Brain microvascular endothelial cell (primary cell): ENCODE results near the gene ITGA8.
"Not testable (repeated sequence)": the region's sequence is repeated elsewhere in the genome, so short reads cannot be mapped to it uniquely, and the experiment has no call there.

Experiments
- DNase-seq: peaks from one replicate; pipeline ENCODE4 v3.0.0-alpha.2; 2020
- H3K27ac ChIP-seq: fragments of 250-450 bp; sonication (Bioruptor Pico); 2 replicates; pipeline ENCODE4 v1.5.1; 2020; ENCODE audit warnings: mild to moderate bottlenecking, moderate library complexity
- H3K27me3 ChIP-seq: fragments of 250-450 bp; sonication (Bioruptor Pico); replicated peaks from 2 replicates; pipeline ENCODE4 v1.5.1; 2020; ENCODE audit warnings: mild to moderate bottlenecking
- H3K36me3 ChIP-seq: fragments of 250-450 bp; sonication (Bioruptor Pico); replicated peaks from 2 replicates; pipeline ENCODE4 v1.5.1; 2020; ENCODE audit warnings: mild to moderate bottlenecking
- H3K4me3 ChIP-seq: 2 replicates; pipeline ENCODE4 v1.5.1; 2011; ENCODE audit warnings: low read depth, mild to moderate bottlenecking, control low read depth, low read length, moderate library complexity
- in situ Hi-C: cut with HindIII; loops from 2 replicates; pipeline ENCODE4 v1.10.0; 2017; ENCODE audit warnings: low sequenced_read_pairs, low pct_ligation_motif_present
- TF ChIP-seq, protein P1 (sequence below): IDR thresholded peaks from 2 replicates; pipeline ENCODE4 v1.5.1; 2011; ENCODE audit warnings: low read depth, mild to moderate bottlenecking, moderate library complexity, low read length, control low read depth, inconsistent platforms; ENCODE audit errors: missing control alignments

Gene ITGA8

GRCh38 chr10:15562578-15562977 lies 157.1 kb downstream of the ITGA8 start:
- TF ChIP-seq, protein P1, sequence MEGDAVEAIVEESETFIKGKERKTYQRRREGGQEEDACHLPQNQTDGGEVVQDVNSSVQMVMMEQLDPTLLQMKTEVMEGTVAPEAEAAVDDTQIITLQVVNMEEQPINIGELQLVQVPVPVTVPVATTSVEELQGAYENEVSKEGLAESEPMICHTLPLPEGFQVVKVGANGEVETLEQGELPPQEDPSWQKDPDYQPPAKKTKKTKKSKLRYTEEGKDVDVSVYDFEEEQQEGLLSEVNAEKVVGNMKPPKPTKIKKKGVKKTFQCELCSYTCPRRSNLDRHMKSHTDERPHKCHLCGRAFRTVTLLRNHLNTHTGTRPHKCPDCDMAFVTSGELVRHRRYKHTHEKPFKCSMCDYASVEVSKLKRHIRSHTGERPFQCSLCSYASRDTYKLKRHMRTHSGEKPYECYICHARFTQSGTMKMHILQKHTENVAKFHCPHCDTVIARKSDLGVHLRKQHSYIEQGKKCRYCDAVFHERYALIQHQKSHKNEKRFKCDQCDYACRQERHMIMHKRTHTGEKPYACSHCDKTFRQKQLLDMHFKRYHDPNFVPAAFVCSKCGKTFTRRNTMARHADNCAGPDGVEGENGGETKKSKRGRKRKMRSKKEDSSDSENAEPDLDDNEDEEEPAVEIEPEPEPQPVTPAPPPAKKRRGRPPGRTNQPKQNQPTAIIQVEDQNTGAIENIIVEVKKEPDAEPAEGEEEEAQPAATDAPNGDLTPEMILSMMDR = no peak
- Histone ChIP-seq H3K27ac (no peak overlapping the region), H3K27me3 (no peaks in the 10 kb centered on the region), H3K4me3 (no peak overlapping the region), H3K36me3 (no peaks in the 10 kb centered on the region)
- no peak for DNase-seq
- in situ Hi-C loops = no loop called here

- Histone ChIP-seq H3K27me3 (no peaks in the 10 kb centered on the region), H3K36me3 (no peaks in the 10 kb centered on the region), H3K4me3 (no peak overlapping the region), H3K27ac (no peak overlapping the region)
- TF ChIP-seq, protein P1 = no peak
- in situ Hi-C loops = no loop called here
- DNase-seq = no peak
Measured at GRCh38 chr10:15562116-15562515, 157.6 kb downstream of the ITGA8 start.

DNA sequence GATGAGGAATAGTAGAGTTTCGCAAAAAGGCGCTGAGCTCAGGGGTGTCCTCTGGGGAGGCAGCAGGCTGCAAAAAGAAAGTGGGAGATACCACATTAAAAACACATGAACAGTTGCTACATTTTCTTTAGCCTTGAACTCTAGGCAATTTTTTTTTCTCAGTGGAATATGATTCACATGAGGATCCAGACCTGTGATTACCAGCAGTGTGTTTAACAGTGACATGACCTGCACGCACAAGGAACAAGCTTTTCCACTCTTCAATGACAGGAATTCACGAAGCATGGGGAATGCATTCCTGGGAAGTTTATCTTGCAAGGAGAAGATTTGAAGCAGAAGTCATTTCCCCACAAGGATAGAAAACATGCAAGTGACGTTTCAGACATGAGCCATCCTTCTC lies 161.6 kb downstream of the ITGA8 start:
- H3K4me3 ChIP-seq = no peak overlapping the region
- no peak overlapping the region for H3K27ac ChIP-seq
- no peaks in the 10 kb centered on the region for H3K27me3 ChIP-seq
- in situ Hi-C loops = no loop called here
- peak; percentile 71 for DNase-seq
- TF ChIP-seq, protein P1 = no peak
- no peaks in the 10 kb centered on the region for H3K36me3 ChIP-seq

DNA sequence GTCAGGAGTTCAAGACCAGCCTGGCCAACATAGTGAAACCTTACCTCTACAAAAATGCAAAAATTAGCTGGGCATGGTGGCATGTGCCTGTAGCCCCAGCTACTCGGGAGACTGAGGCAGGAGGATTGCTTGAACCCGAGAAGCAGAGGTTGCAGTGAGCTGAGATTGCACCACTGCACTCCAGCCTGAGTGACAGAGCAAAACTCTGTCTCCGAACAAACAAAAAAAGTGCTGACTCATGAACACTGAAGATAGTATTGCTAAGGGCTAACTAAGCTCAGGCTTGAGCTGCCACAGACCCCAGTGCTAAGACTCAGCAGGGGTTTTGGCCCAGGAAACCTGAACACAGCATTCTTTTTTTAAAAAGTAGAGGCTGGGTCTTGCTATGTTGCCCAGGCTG lies 162.6 kb downstream of the ITGA8 start:
- H3K27ac ChIP-seq, in situ Hi-C loops, DNase-seq, H3K27me3 ChIP-seq, H3K36me3 ChIP-seq, H3K4me3 ChIP-seq: not testable (repeated sequence)

GRCh38 chr10:15550950-15551349 lies 168.8 kb downstream of the ITGA8 start:
- Histone ChIP-seq H3K27me3 (no peaks in the 10 kb centered on the region), H3K36me3 (no peaks in the 10 kb centered on the region), H3K4me3 (no peak overlapping the region), H3K27ac (no peak overlapping the region)
- TF ChIP-seq, protein P1 = no peak
- DNase-seq = no peak
- in situ Hi-C loops = no loop called here

DNA sequence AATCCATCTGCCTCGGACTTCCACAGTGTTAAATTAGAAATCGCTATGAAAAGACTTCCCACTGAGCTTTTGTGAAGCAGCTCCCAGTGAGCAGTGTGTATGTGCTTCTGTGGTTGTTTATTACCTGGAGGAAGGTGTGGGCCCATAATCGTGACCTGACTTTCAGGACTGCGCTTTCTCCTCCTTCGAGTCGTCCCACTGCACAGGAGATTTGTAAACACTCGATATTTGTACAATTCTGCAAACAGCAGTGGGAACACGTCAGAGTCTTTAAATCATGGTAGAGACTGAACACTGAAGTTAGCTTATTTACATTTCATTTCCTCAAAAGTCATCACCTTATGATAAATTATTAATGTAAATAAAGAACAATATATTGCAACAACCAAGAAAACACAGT lies 171.4 kb downstream of the ITGA8 start:
- no peaks in the 10 kb centered on the region for H3K36me3 ChIP-seq
- H3K27me3 ChIP-seq = no peaks in the 10 kb centered on the region
- DNase-seq = no peak
- H3K27ac ChIP-seq = no peak overlapping the region
- in situ Hi-C loops = no loop called here
- no peak overlapping the region for H3K4me3 ChIP-seq
- TF ChIP-seq, protein P1 = no peak
